Hepatocyte (in vitro differentiated cells): ENCODE results near the gene CFAP126.

Source experiments
- EZH2 ChIP-seq: fragments of 200-600 bp; sonication (generic); IDR thresholded peaks from 2 replicates; pipeline ENCODE4 v1.6.1; 2016; ENCODE audit warnings: antibody characterized with exemption, mild to moderate bottlenecking, borderline replicate concordance
- TF ChIP-seq, protein P1 (sequence below): fragments of 200-600 bp; sonication (generic); IDR thresholded peaks from 2 replicates; pipeline ENCODE4 v1.5.1; 2016; ENCODE audit warnings: antibody characterized with exemption, mild to moderate bottlenecking; ENCODE audit not compliant: poor library complexity

GRCh38 chr1:161365207-161365606 lies 2.5 kb downstream of the CFAP126 start:
- TF ChIP-seq EZH2 = no peak
- TF ChIP-seq, protein P1, sequence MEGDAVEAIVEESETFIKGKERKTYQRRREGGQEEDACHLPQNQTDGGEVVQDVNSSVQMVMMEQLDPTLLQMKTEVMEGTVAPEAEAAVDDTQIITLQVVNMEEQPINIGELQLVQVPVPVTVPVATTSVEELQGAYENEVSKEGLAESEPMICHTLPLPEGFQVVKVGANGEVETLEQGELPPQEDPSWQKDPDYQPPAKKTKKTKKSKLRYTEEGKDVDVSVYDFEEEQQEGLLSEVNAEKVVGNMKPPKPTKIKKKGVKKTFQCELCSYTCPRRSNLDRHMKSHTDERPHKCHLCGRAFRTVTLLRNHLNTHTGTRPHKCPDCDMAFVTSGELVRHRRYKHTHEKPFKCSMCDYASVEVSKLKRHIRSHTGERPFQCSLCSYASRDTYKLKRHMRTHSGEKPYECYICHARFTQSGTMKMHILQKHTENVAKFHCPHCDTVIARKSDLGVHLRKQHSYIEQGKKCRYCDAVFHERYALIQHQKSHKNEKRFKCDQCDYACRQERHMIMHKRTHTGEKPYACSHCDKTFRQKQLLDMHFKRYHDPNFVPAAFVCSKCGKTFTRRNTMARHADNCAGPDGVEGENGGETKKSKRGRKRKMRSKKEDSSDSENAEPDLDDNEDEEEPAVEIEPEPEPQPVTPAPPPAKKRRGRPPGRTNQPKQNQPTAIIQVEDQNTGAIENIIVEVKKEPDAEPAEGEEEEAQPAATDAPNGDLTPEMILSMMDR = no peak
